GM13976 (cell line): ENCODE results near the gene OR2T5.
"Not testable (repeated sequence)": the region's sequence is repeated elsewhere in the genome, so short reads cannot be mapped to it uniquely, and the experiment has no call there.

Experiments
- DNase-seq: peaks from one replicate; pipeline ENCODE4 v3.0.0; 2012; ENCODE audit warnings: low spot score
- in situ Hi-C: fragments of 300-500 bp; cut with MboI; formaldehyde crosslinking; loops from one replicate; pipeline ENCODE4 v1.12.0; 2022; ENCODE audit warnings: low sequenced_read_pairs, mixed read lengths, inconsistent platforms; ENCODE audit not compliant: unreplicated experiment

Gene OR2T5, protein sequence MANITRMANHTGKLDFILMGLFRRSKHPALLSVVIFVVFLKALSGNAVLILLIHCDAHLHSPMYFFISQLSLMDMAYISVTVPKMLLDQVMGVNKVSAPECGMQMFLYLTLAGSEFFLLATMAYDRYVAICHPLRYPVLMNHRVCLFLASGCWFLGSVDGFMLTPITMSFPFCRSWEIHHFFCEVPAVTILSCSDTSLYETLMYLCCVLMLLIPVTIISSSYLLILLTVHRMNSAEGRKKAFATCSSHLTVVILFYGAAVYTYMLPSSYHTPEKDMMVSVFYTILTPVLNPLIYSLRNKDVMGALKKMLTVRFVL

DNA sequence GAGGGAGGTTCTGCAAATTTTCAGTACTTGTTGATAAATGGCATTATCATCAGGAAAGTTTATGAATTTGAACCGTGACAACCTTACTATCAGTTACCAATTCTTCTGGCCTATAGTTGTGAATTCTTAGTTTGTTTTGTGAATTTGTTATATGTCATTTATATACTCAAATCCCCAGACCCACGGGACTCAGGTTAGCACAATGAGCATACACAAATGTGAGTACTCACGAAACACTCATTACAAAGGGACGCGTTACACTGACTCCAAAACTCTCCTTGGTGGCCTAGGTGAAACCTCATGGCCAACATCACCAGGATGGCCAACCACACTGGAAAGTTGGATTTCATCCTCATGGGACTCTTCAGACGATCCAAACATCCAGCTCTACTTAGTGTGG, at the start of gene OR2T5:
Gene OR2T5 (plus strand): TSS at position 301 of the 400 bp plus-strand sequence. CDS start 0 bp downstream, at position 301.
- in situ Hi-C loops, DNase-seq: not testable (repeated sequence)

DNA sequence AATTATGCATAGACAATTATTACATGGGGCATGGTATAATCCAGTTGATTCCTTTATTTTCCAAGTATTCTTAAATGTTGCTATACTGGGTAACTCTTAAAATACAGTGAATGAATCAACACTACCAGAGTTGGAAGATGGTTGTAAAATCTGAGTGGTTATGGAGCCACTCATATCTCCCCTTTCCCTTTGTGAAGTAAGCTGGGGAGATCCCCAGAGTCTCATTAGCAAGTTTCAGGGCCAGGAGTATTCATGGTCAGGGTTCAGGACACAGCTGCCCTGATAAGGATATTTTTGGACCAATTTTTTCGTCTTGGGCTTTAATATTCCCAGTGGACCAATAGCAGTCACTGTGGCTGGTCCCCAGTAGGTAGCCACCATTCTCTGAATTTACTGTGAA, 49.7 kb upstream of the OR2T5 start:
- in situ Hi-C loops, DNase-seq: not testable (repeated sequence)

DNA sequence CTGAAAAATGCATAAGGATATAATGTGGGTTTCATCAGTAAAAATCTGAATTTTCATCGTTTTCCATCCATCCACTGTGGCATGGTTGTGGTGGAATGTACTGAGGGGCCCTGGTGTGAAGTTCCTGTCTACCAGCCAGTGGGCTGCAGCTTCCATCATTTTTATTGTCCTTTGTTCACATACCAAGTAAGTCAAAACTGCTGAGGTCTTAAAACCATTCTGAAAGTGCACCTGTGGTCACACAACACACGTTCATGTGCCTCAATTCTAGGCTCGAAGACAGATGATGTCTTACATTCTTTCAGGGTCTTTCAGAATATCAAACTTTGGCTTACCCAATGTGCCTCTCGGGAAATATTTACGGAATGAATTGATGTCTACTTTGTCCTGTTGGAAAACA, 49.1 kb upstream of the OR2T5 start:
- in situ Hi-C loops, DNase-seq: not testable (repeated sequence)

DNA sequence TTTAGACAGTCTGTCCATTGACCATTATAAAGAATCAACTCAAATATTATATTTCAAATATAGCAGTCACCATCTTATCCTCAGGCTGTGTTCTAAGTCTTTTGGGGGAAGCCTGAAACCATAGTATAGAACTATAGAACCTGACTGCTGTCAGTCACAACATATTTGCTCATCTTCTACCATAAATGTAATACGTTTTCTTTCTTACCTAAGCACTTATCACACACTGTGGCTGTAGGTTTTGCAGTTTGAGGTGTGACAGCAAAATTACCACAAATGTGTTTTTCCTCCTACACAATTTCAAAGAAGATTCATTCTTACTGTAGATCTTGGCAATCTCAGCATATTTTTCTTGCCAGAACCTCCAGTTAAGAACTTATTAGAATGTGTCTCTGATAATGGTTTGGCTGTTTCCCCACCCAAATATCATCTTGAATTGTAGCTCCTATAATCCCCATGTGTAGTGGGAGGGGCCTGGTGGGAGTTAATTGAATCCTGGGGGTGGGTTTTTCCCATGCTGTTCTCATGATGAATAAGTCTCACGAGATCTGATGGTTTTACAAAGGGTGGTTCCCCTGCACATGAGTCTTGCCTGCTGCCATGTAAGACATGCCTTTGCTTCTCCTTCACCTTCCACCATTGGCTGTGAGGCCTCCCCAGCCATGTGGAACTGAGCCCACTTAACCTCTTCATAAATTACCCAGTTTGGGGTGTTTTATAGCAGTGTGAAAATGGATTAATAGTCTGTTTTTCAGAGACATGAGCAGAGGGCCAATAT, 45.7 kb upstream of the OR2T5 start:
- in situ Hi-C loops: loop anchor here (5.0 kb wide), 1 partner anchor 210 kb away; no protein-coding TSS in a partner anchor
- not testable (repeated sequence) for DNase-seq

DNA sequence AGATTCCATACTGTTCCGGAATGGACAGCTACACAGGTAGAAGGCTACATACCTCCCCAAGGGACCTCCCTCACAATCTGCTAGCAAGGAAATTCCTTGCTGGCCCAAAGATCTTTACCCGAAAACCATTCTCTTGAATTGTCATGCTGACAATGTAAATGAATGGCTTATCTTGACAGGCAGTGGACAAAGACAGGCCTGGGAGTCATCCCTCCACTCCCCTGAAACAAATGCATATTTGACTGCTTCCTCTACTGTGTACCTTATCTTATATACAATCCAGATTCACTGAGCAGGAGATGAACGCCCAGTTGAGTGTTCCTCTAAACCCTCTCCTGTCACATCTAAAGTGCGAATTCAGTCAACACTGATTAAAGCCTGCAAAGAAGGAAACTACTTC, 43.8 kb upstream of the OR2T5 start:
- in situ Hi-C loops: loop anchor here (5.0 kb wide), 1 partner anchor 208 kb away; no protein-coding TSS in a partner anchor
- not testable (repeated sequence) for DNase-seq

DNA sequence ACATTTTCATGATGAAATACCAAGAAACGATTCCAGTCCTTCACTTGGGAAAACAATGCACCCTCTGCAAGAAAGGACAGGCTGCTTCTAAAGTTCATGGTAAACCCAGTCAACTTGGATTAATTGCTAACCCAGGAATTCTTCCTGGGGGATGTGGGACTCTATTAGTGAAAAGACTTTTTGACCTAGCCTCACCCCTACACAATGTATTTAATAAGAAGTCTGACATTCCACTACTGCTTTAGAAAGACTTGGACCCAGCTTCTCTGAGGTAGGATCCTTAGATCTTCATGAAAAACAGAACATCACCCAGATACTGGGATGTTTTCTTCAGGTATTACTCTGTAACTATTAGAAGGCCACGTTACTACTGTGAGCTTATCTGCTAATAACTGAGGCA, 43.0 kb upstream of the OR2T5 start, which contains the start of gene OR2T2:
Gene OR2T2 (plus strand): TSS at position 239 of the 400 bp plus-strand sequence. CDS start 7,161 bp downstream, outside the sequence.
- DNase-seq: not testable (repeated sequence)

DNA sequence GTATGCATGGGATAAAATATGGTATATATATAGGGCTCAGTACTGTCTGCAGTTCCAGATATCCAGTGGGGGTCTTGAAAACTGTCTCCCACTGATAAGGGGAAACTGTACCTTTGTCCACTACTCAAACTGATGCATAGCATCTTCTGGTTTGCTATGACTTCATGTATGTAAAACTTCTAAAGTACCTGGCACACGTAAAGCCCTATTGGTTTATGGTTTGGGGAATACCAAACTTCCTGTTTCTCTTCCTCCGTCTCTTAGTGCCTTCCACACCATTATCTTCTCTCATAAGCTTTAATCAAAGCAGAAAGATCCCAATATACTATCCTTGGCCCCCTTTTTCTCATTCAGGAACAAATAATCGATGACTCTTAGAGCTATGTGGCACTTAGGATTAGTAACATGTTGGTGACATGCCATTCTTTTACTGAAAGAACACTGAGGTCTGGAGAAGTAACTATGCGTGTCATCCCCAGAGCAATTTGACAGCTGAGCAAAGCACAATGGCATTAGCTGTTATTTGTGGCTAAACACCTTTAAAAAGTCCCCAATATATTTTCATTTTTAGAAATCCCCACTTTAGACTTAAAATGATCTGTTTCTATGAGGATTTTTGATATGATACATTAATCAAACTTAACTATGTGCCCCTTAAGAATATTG, 39.8 kb upstream of the OR2T5 start:
- DNase-seq, in situ Hi-C loops: not testable (repeated sequence)

More for the DNA sequence above, 43.0 kb upstream of the OR2T5 start, which contains the start of gene OR2T2:
- in situ Hi-C loops: not testable (repeated sequence)

DNA sequence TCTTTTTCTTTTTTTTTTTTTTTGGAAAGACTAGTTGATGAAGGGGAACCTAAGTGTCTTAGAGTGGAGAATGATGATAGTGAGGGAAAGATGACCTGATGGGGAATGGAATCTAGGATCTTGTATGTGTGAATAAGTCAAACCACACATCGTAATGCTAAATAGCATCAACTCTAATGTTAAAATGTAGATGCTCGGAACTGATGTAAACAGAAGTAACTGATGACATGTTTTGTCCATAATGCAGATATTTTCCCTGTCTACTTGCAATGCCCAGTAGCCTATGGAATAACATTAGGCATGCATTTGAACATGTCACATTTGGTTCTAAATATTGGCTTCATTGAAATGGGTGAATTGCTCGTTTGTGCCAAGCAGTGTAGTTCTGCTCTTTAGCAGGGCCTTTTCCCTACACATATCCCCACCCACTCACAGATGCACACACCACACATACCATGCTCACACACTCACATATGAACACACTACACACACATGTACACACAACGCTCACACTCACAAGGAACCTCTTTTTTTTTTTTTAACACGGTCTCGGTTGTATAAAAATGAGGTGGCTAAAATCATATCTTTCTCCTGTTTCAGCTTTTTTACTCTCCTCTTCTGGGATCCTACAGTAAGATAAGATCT, 38.4 kb upstream of the OR2T5 start:
- in situ Hi-C loops, DNase-seq: not testable (repeated sequence)

DNA sequence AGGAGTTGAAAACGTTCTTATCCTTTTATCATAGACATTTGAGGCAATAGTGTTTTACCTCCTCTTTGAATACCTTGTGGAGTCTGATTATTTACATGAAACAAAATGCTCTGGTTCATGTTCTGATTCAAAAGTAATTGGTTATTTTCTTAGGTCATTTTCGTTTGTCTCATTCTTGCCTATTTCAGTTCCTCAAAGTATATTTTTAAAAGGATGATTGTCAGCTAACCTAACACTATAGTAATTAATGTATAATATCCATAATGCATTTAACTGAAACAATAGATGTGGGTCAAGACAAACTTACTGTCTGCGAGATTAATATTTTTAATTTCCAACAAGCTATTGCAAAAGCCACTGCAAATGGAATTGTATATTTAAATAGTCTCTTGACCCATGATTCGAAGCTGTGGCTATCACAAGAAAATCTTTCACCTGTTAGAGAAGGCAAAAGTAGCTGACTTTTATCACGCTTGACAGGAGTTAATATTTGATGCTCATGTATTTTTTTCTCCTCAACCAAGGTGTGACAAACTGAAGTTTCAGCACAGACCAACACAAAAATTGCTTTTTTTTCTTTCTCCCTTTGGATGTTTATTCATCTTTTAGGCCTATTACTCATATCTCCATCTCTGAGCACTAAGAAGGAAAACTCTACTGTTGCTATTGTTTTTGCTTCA, 37.8 kb upstream of the OR2T5 start:
- in situ Hi-C loops, DNase-seq: not testable (repeated sequence)

DNA sequence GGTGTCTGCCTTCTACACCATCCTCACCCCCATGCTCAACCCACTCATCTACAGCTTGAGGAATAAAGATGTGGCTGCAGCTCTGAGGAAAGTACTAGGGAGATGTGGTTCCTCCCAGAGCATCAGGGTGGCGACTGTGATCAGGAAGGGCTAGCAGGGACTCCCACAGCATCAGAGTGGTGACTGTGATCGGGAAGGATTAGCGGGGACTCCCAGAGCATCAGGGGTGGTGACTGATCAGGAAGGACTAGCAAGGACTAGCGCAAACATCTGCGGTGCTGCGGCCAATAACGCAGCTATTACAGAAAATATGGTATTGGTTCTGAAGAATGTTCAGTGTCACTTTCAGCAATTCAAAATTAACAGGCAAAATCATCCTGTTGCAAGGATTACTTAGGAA, 34.8 kb upstream of the OR2T5 start:
- not testable (repeated sequence) for DNase-seq

DNA sequence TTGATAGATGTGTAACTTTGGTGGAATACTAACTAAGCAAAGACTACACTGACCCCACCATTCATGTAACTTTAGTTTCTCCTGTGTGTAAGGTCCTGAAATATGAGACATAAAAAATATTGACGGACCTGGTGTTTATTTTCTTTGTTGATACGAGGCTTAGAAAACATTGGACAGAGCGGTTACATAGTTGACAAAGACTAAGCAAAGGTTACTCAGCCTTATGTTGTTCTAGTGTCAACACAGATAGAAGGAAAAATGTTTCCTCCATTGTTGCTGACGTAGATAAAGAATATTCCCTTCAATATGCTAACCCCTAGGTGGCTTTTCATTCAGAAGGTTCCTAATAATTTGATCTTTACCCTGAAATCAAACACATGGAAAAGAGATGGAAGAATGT, 33.3 kb upstream of the OR2T5 start:
- in situ Hi-C loops, DNase-seq: not testable (repeated sequence)

More for the DNA sequence above, 34.8 kb upstream of the OR2T5 start:
- in situ Hi-C loops: not testable (repeated sequence)

DNA sequence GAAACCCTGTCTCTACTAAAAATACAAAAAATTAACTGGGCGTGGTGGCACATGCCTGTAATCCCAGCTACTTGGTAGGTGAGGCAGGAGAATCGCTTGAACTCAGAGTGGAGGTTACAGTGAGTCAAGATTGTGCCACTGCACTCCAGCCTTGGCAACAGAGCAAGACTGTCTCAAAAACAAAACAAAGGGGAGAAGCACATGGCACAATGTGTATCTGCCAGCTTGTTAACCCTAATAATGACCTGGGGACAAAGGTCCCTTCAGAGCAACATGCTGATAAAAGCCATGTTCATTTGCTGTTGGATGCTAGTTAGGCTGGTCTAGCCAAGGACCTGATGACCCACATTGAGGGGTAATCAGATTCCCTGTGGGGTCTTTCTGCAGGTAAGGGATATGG, 31.8 kb upstream of the OR2T5 start:
- DNase-seq, in situ Hi-C loops: not testable (repeated sequence)

DNA sequence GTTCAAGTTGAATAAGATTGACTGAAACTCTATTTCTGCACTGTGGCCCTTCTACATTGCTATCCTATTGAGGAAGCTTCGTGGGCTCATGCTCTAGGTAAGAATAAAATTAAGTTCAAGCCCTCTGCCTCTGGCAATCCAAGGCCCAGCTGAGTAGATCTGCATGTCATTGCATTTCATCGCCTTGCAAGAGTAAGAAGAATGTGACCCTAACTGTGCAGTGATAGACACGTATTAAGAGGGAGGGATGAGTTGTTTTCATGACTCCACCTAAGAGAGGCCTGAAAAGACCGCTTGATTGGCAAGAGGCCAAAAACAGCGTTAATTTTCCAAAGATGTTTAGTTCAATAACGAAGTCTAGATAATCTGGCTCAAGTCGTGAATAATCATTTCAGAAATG, 29.3 kb upstream of the OR2T5 start:
- in situ Hi-C loops, DNase-seq: not testable (repeated sequence)
